WTC11 (cell line): ENCODE results near the gene KDM5B.

Experiments
- CBFB ChIP-seq: sonication (generic); formaldehyde crosslinking; IDR thresholded peaks from 2 replicates; pipeline ENCODE4 v1.8.1; 2022; ENCODE audit warnings: mild to moderate bottlenecking, low read depth, missing genetic modification reagents
- NFYB ChIP-seq: sonication (generic); formaldehyde crosslinking; conservative IDR thresholded peaks from 2 replicates; pipeline ENCODE4 v1.8.0; 2022; ENCODE audit warnings: low read depth, missing genetic modification reagents
- ZNF423 ChIP-seq: fragments of 250-450 bp; sonication (Bioruptor Pico); IDR thresholded peaks from 2 replicates; pipeline ENCODE4 v2.1.2; 2022; ENCODE audit warnings: mild to moderate bottlenecking, moderate library complexity
- TF ChIP-seq, protein P1 (sequence below): fragments of 200-600 bp; IDR thresholded peaks from 2 replicates; pipeline ENCODE4 v1.8.0; 2022; ENCODE audit warnings: antibody characterized with exemption
- TF ChIP-seq, protein P2 (sequence below): sonication (generic); formaldehyde crosslinking; IDR thresholded peaks from 2 replicates; pipeline ENCODE4 v1.8.0; 2022; ENCODE audit warnings: mild to moderate bottlenecking, missing genetic modification reagents
- TF ChIP-seq, protein P3 (sequence below): sonication (generic); formaldehyde crosslinking; IDR thresholded peaks from 2 replicates; pipeline ENCODE4 v1.8.0; 2022; ENCODE audit warnings: mild to moderate bottlenecking, missing genetic modification reagents
- TF ChIP-seq, protein P4 (sequence below): sonication (generic); formaldehyde crosslinking; IDR thresholded peaks from 2 replicates; pipeline ENCODE4 v1.8.0; 2023; ENCODE audit warnings: missing genetic modification reagents
- TF ChIP-seq, protein P5 (sequence below): sonication (generic); formaldehyde crosslinking; IDR thresholded peaks from 2 replicates; pipeline ENCODE4 v1.8.0; 2022; ENCODE audit warnings: mild to moderate bottlenecking, missing genetic modification reagents

DNA sequence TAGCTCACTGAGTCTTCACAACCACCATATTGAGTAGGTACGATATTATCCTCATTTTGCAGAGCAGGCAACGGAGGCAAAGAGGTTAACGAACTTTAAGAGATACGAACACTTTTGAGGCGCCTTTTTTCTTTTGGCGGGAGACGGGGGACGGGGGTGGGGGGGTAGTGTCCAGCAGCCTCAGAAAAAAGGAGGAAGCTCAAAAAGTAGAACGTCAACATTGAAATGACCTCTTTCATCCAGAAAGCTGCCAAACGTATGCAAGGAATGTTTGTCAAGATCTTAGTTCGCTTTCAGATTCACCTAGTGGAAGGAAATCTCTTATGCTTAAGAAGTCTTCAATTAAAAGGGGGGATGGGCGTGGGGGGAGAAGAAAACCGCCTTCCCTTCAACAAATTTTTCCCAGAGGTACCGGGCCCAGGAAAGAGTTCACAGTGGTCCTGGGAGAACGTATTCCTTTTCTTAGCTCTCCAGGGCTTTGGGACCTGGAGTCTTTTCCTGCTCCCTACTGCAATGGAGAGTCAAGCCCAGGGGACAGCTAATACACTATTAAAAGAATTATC is 1.5 kb upstream of the KDM5B start:
- TF ChIP-seq, protein P1, sequence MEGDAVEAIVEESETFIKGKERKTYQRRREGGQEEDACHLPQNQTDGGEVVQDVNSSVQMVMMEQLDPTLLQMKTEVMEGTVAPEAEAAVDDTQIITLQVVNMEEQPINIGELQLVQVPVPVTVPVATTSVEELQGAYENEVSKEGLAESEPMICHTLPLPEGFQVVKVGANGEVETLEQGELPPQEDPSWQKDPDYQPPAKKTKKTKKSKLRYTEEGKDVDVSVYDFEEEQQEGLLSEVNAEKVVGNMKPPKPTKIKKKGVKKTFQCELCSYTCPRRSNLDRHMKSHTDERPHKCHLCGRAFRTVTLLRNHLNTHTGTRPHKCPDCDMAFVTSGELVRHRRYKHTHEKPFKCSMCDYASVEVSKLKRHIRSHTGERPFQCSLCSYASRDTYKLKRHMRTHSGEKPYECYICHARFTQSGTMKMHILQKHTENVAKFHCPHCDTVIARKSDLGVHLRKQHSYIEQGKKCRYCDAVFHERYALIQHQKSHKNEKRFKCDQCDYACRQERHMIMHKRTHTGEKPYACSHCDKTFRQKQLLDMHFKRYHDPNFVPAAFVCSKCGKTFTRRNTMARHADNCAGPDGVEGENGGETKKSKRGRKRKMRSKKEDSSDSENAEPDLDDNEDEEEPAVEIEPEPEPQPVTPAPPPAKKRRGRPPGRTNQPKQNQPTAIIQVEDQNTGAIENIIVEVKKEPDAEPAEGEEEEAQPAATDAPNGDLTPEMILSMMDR = no peak
- TF ChIP-seq, protein P2, sequence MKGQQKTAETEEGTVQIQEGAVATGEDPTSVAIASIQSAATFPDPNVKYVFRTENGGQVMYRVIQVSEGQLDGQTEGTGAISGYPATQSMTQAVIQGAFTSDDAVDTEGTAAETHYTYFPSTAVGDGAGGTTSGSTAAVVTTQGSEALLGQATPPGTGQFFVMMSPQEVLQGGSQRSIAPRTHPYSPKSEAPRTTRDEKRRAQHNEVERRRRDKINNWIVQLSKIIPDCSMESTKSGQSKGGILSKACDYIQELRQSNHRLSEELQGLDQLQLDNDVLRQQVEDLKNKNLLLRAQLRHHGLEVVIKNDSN = no peak
- TF ChIP-seq, protein P3, sequence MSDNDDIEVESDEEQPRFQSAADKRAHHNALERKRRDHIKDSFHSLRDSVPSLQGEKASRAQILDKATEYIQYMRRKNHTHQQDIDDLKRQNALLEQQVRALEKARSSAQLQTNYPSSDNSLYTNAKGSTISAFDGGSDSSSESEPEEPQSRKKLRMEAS (CRISPR knock-in tag) = no peak
- no peak for TF ChIP-seq NFYB (CRISPR knock-in tag)
- no peak for TF ChIP-seq ZNF423 (CRISPR knock-in tag)
- TF ChIP-seq, protein P4, sequence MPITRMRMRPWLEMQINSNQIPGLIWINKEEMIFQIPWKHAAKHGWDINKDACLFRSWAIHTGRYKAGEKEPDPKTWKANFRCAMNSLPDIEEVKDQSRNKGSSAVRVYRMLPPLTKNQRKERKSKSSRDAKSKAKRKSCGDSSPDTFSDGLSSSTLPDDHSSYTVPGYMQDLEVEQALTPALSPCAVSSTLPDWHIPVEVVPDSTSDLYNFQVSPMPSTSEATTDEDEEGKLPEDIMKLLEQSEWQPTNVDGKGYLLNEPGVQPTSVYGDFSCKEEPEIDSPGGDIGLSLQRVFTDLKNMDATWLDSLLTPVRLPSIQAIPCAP (CRISPR knock-in tag) = no peak
- TF ChIP-seq, protein P5, sequence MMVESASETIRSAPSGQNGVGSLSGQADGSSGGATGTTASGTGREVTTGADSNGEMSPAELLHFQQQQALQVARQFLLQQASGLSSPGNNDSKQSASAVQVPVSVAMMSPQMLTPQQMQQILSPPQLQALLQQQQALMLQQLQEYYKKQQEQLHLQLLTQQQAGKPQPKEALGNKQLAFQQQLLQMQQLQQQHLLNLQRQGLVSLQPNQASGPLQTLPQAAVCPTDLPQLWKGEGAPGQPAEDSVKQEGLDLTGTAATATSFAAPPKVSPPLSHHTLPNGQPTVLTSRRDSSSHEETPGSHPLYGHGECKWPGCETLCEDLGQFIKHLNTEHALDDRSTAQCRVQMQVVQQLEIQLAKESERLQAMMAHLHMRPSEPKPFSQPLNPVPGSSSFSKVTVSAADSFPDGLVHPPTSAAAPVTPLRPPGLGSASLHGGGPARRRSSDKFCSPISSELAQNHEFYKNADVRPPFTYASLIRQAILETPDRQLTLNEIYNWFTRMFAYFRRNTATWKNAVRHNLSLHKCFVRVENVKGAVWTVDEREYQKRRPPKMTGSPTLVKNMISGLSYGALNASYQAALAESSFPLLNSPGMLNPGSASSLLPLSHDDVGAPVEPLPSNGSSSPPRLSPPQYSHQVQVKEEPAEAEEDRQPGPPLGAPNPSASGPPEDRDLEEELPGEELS (CRISPR knock-in tag) = no peak
- TF ChIP-seq CBFB (CRISPR knock-in tag) = no peak
